Esophagus squamous epithelium (tissue), 5 donors: ENCODE measurements around the gene NAA35. TPM values are rescaled to one million over a fixed set of nuclear protein-coding genes. Genes with fewer than 3 reads are reported as not detected.

ENCODE experiments used
- DNase-seq: peaks from one replicate; lab custom pipeline; 2025; lab: John Stamatoyannopoulos, UW
- H3K27ac ChIP-seq, 4 donors: fragments of 200-600 bp; sonication (generic); one replicate each; pipeline ENCODE4 v1.5.1; 2016 to 2019; ENCODE audit warnings: mild to moderate bottlenecking in 1 of 4
- H3K27me3 ChIP-seq, 4 donors: fragments of 200-600 bp; sonication (generic); 1 replicate in 3 of 4; 2 replicates in 1 of 4; pipeline versions ENCODE4 v1.5.1 to v1.6.0; 2017 to 2021; ENCODE audit warnings: antibody characterized with exemption in 1 of 4
- H3K36me3 ChIP-seq, 3 donors: fragments of 200-600 bp; sonication (generic); one replicate each; pipeline ENCODE4 v1.5.1; 2016 to 2019
- H3K4me1 ChIP-seq, 3 donors: fragments of 200-600 bp; sonication (generic); one replicate each; pipeline ENCODE4 v1.5.1; 2017 to 2019
- H3K4me3 ChIP-seq, 4 donors: fragments of 200-600 bp; sonication (generic); 1 replicate in 3 of 4; 2 replicates in 1 of 4; pipeline ENCODE4 v1.5.1; 2016 to 2019; ENCODE audit warnings: mild to moderate bottlenecking in 2 of 4, moderate library complexity in 1 of 4
- H3K9me3 ChIP-seq, 3 donors: fragments of 200-600 bp; sonication (generic); one replicate each; pipeline ENCODE4 v1.5.1; 2016 to 2019
- POLR2A ChIP-seq, 4 donors: fragments of 450-650 bp; IDR thresholded peaks; one replicate each; pipeline ENCODE4 v1.6.1; 2017; ENCODE audit warnings: antibody characterized with exemption in 4 of 4, mild to moderate bottlenecking in 4 of 4, moderate library complexity in 3 of 4
- WGBS, 2 donors: methylation state at CpG; one replicate each; pipeline ENCODE4 v1.1.5; 2018; 5-methylcytosine and 5-hydroxymethylcytosine counted together
- intact Hi-C: fragments of 100-400 bp; cut with DNase I; formaldehyde crosslinking; loops from one replicate; pipeline ENCODE4 v1.15.0; 2022
- total RNA-seq, 4 donors: library from RNA; depleted of rRNA; stranded (reverse); fragments of >200 nt; gene quantifications; one replicate each; pipeline ENCODE4 v1.1.0, GENCODE V29; 2016
- TF ChIP-seq, protein P1 (sequence below), 6 experiments: fragments of 450-650 bp in 4 of 6; fragments of 200-600 bp in 2 of 6; sonication (generic) in 2 of 6; IDR thresholded peaks; one replicate each; pipeline ENCODE4 v1.5.1; 2016 to 2019; ENCODE audit warnings: antibody characterized with exemption in 6 of 6, mild to moderate bottlenecking in 4 of 6, moderate library complexity in 4 of 6
- donor health status: DM: yes; HTN: yes; CAD: no.

Gene NAA35
- total RNA-seq, 4 donors from 2014 or later: 12.1 to 20.8 (median 19.9) TPM

DNA sequence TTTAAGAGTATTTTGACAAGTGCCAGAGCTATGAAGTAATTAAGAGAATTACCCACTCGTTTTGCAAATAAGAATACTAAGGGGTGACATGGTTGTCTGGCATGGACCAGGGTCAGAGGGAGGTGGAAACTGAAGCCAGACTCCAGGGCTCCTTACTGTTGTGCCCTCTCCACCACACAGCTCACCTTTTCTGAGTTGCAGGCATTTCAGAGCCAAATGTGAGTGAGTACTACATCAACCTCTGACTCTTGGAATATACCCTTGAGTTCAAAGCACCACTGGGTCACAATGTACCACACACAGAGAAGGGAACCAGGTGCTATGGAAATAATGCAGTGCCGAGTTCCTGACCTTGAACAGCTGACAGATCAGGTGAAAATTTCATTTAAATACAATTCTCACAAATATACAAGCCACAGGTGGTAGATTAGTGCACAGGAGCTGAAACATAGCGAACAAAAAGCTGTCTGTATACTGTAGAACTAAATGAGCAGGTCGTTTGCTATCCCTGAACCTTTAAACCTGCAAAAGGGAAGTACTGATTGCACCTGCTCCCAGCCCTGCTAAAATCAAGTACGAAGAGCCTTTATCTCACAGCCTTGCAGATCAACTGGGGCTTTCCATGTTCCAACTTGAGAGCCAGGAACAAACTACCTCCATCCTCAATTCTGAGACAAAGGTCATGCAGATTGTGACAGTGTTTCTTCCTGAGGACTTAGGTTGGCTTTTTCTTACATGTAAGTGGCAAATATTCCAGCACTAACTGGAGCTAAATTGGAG lies 101.4 kb downstream of the NAA35 start:
- 67 to 72% methylated on average over 5 of the region's 5 CpGs for WGBS, 2 donors
- H3K4me1 ChIP-seq: no peaks in the 10 kb centered on the region
- intact Hi-C loops: no loop called here
- H3K27me3 ChIP-seq: no peaks in the 10 kb centered on the region
- H3K4me3 ChIP-seq: no peak overlapping the region
- H3K9me3 ChIP-seq: no peaks in the 10 kb centered on the region
- no peaks in the 10 kb centered on the region for H3K36me3 ChIP-seq
- TF ChIP-seq, protein P1, sequence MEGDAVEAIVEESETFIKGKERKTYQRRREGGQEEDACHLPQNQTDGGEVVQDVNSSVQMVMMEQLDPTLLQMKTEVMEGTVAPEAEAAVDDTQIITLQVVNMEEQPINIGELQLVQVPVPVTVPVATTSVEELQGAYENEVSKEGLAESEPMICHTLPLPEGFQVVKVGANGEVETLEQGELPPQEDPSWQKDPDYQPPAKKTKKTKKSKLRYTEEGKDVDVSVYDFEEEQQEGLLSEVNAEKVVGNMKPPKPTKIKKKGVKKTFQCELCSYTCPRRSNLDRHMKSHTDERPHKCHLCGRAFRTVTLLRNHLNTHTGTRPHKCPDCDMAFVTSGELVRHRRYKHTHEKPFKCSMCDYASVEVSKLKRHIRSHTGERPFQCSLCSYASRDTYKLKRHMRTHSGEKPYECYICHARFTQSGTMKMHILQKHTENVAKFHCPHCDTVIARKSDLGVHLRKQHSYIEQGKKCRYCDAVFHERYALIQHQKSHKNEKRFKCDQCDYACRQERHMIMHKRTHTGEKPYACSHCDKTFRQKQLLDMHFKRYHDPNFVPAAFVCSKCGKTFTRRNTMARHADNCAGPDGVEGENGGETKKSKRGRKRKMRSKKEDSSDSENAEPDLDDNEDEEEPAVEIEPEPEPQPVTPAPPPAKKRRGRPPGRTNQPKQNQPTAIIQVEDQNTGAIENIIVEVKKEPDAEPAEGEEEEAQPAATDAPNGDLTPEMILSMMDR (IDR thresholded peaks at IDR 0.05): no peak
- TF ChIP-seq POLR2A (IDR thresholded peaks at IDR 0.05): no peak
- no peak for DNase-seq
- H3K27ac ChIP-seq: no peak overlapping the region

DNA sequence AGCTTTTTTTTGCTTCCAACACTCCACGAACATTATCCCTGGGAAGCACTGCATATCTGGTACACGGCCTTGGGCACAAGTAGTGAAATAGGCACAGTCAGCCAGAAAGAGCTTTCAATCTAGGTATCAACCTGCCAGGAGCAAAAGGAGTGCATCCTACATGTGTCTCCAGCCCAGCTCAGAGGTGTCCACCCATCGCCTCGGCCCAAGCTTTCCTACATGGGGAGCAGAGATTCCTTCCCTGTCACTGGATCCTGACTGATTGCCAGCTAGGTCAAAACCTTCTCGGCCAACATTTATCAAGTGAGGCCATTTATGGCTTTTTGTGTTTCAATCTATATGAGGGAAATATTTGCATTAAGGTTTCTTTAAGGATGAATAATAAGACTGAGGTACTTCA lies 102.6 kb downstream of the NAA35 start:
- H3K27ac ChIP-seq: no peak overlapping the region
- no peaks in the 10 kb centered on the region for H3K27me3 ChIP-seq
- H3K4me1 ChIP-seq: no peaks in the 10 kb centered on the region
- no peak overlapping the region for H3K4me3 ChIP-seq
- TF ChIP-seq, protein P1 (IDR thresholded peaks at IDR 0.05): no peak
- TF ChIP-seq POLR2A (IDR thresholded peaks at IDR 0.05): no peak
- H3K36me3 ChIP-seq: no peaks in the 10 kb centered on the region
- 64 to 90% methylated on average over 2 to 5 of the region's 5 CpGs for WGBS, 2 donors
- DNase-seq: no peak
- H3K9me3 ChIP-seq: no peaks in the 10 kb centered on the region
- intact Hi-C loops: no loop called here

DNA sequence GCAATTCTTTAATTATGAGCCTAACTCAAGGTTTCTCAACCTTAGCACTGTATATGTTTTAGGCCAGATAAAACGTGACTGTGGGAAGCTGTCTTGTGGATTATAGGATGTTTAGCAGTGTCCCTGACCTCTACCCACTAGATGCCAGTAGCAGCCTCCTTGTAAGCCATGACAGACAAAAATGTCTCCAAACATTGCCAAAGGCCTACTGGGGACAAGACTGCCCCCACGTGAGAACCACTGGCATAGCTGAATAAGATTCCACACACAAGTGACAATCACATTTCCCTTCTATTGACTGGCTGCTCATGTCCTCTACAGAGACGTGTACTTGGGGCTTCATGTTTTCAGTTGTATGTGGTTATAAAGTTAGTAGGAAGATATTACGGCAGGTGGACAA lies 103.1 kb downstream of the NAA35 start:
- no peaks in the 10 kb centered on the region for H3K36me3 ChIP-seq
- H3K4me1 ChIP-seq: no peaks in the 10 kb centered on the region
- no peak for TF ChIP-seq POLR2A (IDR thresholded peaks at IDR 0.05)
- TF ChIP-seq, protein P1 (IDR thresholded peaks at IDR 0.05): no peak
- DNase-seq: no peak
- H3K27ac ChIP-seq: no peak overlapping the region
- no peaks in the 10 kb centered on the region for H3K27me3 ChIP-seq
- intact Hi-C loops: no loop called here
- 71 to 80% methylated on average over 4 of the region's 4 CpGs for WGBS, 2 donors
- H3K9me3 ChIP-seq: no peaks in the 10 kb centered on the region
- no peak overlapping the region for H3K4me3 ChIP-seq

DNA sequence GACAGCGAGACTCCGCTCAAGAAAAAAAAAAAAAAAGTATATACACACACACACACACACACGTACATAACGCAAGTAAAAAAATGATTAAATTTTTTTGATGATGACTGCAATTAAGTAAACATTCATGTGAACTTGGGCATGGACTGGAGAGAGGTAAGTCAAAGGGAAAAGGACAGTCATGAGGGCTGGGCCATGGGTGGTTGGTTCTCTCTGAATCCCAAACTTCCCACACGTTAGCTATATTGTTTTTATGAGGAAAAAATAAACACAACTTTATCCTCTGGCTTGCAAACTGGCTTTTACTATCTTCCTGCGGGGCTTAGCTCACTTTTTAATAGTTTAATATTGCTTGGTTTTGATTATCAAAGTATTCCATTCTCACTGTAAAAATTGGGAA lies 104.7 kb downstream of the NAA35 start:
- no peaks in the 10 kb centered on the region for H3K27me3 ChIP-seq
- no peak for DNase-seq
- no peaks in the 10 kb centered on the region for H3K36me3 ChIP-seq
- no peaks in the 10 kb centered on the region for H3K4me1 ChIP-seq
- WGBS, 2 donors: 82 to 91% methylated on average over 6 of the region's 6 CpGs
- no peak overlapping the region for H3K4me3 ChIP-seq
- H3K9me3 ChIP-seq: no peaks in the 10 kb centered on the region
- no peak for TF ChIP-seq POLR2A (IDR thresholded peaks at IDR 0.05)
- TF ChIP-seq, protein P1 (IDR thresholded peaks at IDR 0.05): no peak
- intact Hi-C loops: no loop called here
- no peak overlapping the region for H3K27ac ChIP-seq

DNA sequence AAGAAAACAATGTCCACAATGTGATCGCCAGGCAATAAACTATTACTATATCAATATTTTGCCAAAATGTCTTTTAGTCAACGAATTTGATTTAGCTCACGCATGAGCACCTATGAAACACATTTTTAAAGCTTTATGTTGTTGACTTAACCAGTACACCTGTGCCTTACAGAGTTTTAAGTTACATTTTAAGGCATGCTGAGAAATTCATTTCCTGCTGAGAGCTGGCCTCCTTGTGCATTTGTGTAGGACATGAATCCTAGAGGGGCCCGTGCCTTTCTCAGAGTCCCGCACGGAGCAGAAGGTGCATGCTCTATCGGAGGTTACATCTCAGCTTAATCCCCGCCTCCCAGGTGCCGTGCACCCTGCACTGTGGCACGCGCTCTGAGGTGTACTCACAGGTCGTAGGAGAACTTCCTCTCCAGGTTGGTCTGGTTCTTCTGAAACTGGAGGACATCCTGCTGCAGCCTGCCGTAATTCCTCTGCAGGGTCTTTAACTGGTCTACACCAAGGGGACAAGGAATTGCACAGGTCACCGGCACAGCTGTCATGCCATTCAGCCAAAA lies 105.2 kb downstream of the NAA35 start:
- WGBS, 2 donors: 81 to 92% methylated on average over 6 to 12 of the region's 14 CpGs
- Histone ChIP-seq H3K9me3 (no peaks in the 10 kb centered on the region), H3K36me3 (no peaks in the 10 kb centered on the region), H3K4me1 (no peaks in the 10 kb centered on the region), H3K4me3 (no peak overlapping the region), H3K27ac (no peak overlapping the region), H3K27me3 (no peaks in the 10 kb centered on the region)
- DNase-seq: no peak
- TF ChIP-seq POLR2A (IDR thresholded peaks at IDR 0.05): no peak
- TF ChIP-seq, protein P1 (IDR thresholded peaks at IDR 0.05): no peak
- intact Hi-C loops: no loop called here
